HG03469 (cell line): ENCODE results near the gene ASRGL1.

Source experiments
- ATAC-seq: cut with Tn5 transposase; IDR thresholded peaks from one replicate; pipeline ENCODE4 v1.9.1; 2021; ENCODE audit warnings: mild to moderate bottlenecking, moderate library complexity, moderate number of reproducible peaks; ENCODE audit not compliant: unreplicated experiment

Gene ASRGL1

DNA sequence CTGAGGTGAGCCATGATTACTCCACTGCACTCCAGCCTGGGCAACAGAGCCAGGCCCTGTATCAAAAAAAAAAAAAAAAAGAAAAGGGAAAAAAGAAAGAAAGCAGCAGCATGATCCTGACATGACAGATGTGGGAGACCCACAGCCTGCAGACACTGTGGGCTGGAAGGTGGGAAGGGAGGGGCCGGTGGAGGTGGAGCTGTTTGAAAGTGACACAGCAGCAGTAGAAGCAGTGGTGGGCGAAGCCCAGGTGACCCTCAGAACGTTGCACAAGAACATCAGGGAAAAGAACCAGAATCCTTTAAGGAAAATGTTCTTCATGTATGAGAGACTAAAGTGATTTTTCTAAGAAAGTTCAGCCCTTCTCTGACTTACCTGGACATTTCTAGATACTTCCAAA is 55.3 kb downstream of the ASRGL1 start:
- ATAC-seq, result no peak

DNA sequence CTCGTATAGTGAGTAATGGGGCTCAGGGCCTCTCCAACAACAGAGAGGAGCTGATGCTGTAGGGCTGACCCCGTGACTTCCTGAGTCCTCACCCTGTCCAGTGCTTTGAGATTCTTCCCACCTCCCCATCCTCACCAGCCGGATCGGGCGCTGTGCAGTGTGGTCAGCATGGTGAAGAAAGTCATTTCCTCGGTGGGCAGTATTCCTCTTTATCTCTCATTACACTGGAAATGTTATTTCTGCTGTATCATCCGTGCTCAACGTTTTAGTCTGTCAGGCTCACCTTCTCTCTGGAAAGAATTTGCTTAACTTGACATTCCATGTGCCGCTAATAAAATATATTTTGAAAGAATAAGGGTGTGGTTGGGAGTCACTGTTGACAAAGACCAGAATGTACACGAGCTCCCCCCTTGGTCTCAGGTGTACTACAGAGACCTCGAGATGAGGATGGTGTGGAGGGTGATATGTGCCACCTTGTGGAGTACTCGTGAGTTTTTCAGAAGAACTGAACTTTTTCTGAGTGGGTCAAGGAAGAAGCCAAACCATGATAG is 55.9 kb downstream of the ASRGL1 start:
- ATAC-seq, result no peak

DNA sequence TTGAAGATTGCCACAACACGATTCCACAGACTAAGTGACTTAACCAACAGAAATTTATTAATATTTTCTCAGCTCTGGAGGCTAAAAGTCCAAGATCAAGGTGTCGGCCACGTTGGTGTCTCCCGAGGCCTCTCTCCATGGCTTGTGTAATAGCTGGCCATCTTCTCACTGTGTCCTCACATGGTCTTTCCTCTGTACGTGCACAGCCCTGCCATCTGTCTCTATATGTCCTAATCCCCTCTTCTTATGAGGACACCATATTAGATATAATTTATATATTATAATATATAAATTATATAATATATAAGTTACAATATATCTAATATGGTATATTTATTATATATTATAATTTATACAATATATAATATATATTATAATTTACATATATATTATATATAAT is 56.5 kb downstream of the ASRGL1 start:
- no peak for ATAC-seq

DNA sequence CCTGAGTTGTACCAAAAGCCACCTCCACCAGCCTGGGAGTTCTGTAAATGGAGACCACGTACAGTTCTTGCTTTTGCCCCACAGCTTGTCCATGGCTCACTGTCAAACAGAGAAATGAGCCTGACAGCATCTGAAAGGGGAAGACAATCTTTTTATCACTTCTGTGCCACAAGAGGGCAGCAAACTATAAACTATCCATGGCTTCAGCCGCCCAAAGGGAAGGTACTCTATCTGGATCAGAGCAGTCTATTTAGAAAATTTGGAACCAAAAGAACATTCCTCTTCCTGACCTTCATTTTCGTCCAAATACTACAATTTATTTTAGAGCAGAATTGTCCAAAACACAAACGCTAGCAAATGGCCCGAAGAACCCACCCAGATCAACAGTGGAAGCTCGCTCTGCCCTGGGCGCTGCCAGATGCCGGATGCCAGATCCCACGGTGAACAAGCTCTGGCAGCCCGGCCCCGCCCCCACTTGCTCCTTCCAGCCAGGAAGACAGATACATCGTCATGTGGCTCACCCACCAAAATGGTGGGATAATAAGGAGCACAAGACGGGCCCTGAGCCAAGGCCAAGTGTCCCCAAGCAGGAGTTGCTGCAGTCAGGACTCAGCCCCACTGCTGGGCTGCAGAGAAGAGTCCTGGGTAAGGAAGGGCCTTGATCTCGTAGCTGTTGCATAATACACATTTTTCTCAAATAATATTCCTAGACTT is 57.7 kb downstream of the ASRGL1 start:
- ATAC-seq, result no peak

DNA sequence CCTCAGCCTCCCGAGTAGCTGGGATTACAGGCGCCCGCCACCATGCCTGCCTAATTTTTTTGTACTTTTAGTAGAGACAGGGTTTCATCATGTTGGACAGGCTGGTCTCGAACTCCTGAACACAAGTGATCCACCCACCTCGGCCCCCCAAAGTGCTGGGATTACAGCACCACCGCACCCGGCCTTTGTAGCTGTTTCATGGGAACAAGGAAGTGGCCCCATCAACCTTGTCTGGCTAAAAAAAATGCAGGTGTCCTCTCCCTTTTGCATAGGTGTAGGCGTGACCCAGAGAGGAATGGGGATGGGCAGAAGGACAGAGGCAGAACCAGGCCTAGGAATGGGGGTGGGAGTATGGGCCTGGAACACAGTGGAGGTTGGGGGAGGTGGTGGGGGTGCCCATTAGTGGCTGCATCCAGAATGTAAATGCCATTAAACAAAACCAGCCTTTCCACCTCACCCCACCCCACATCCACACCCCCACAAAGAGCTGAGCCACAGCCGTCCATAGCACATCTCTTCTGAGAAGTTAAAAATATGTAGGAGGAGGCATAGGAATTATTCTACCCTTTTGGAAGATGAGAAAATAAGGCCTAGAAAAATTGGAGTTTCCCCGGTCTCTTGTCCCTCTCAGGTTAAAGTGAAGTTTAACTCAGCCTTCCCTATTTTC is 58.8 kb downstream of the ASRGL1 start:
- no peak for ATAC-seq

DNA sequence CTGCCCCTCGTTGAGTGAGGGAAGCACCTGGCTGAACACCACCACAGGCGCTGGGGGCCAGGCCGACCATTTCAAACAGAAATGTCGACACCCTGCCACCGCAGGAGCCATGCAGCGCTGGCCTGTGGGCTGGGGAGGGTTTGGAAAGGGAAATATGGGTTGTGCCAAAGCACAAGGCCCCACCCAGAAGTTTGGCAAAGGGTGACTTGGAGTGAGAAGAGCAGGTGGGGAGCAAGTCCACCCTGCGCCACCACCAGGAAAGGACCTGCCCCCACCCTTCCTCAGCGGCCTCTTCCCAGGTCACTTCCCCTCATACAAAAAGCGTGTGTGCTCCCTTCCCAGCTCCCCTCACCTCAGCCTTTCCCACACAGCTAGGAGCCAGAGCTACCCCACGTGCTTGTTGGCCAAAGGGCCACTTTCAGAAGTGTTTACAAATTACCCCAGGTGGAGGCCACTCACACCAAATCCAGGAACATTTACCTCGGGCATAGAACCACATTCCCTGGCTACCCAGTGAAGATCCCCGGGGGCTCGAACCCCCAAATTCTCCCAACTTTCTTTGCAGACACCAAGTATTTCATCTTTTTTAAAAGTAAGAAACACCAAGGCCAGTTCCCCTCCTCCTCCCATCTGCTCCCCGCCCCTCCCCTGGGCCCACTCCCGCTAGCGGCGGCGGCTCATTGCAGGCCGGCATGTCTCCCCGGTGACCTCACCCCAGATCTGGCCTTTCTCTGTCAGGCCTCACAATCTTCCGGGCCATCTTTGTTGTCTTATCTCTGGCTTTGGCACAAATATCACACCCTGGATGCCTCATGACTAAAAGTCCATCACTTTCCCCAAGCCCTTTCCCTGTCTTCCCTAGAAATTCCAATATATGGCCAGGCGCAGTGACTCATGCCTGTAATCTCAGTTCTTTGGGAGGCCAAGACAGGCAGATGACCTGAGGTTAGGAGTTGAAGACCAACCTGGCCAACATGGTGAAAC is 61.1 kb downstream of the ASRGL1 start:
- ATAC-seq, result no peak

DNA sequence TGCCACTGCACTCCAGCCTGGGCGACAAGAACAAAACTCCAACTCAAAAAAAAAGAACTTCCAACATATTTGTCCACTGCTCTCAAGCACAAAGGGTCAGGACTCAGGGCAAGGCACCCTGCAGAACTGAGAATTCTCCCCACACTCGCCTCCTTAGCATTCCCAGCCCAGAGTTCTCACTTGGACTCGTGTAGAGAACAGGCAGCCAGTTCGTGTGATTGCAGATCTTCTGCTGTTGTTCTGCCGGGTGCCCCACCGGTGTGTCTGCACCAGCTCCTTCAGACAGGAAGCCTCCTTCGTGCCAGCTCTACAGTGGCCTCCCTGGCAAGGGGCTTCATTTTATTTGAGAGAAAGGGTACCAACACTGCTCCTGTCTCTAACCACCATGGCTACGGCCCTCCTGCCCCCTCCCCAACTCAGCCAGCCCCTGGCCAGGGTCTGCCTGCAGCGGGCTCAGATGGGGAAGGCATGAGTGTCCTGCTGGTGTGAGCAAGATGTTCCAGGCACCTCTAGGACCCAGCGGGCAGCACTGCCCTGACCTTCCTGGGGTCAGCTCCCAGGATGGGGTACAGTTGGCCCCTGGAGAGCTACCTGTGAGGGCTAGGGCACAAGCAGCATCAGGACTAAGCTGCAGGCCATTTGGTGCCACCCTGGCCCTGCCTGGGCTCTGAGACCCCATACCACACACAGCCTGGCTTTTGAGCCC is 62.1 kb downstream of the ASRGL1 start:
- no peak for ATAC-seq

DNA sequence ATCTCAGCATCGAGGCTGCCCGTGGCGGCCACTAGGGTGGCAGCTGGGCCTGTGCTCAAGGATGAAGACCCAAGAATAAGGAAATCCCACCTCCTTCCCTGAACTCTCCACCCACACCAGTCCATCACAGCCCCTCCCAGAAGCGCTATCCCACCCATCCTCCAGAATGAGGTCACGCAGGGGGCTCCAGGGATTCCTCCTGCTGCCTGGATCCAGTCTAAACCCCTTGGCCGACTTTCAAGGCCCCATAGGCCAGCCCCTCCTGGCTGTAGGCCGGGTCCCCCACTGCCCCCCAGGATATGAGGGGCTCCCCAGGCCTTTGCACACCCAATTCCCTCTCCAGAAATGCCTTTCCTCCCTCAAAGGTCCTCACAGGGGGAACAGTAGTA is 62.6 kb downstream of the ASRGL1 start:
- ATAC-seq, result no peak

DNA sequence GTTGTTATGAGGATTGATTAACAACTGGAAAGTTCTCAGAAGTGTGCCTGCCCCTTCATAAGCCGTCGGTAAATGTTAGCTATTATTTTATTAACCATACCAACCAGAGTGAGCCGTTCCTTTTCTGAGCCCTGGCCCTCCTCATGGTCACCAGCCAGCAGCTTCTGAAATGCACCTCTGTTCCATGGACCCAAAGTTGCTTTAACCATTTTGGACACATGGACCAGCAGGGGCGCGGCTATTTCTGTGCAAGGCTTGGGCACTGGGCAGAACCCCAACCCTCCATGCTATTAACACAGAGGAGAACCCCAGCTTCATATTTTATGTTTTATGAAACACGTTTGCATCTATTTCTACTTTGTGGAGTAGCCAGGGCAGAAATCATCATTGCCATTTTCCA is 63.0 kb downstream of the ASRGL1 start:
- no peak for ATAC-seq

DNA sequence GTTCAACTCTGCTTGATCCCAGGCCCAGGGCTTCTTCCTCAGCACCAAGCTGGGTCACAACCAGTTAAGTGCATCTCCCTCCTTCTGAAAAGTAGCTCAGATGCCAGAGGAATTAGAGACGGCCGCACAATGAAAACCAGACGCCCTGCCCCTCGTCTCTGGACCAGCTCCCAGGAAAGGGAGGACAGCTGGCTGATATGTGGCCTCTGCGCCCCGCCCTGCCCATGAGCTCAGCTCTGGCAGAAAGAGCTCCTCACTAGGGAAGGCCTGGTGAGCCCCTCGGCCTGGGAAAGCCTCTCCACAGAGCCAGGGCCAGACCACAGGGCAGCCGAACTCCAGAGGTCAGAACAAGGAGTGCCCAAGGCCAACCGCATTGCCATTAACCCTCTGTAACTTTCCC is 63.5 kb downstream of the ASRGL1 start:
- ATAC-seq, result no peak

DNA sequence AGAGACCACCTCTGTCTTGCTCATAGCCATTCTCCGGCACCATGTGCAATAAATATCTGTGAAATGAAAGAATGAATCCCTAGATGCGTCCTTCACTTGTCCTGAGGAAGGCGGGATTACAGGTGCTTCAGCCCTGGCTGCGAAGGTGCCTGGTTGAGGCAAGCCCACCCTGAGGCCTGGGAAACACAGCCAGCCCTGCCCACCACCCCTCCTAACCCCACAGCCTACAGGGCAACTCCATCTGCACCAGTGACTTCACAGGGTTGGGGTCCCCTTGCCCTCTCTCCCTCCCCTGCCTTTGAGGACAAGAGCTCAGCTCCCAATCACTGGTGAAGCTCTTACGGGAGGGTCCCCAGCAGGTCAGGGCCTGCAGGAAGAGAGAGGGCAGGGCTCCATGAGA is 64.1 kb downstream of the ASRGL1 start:
- no peak for ATAC-seq

DNA sequence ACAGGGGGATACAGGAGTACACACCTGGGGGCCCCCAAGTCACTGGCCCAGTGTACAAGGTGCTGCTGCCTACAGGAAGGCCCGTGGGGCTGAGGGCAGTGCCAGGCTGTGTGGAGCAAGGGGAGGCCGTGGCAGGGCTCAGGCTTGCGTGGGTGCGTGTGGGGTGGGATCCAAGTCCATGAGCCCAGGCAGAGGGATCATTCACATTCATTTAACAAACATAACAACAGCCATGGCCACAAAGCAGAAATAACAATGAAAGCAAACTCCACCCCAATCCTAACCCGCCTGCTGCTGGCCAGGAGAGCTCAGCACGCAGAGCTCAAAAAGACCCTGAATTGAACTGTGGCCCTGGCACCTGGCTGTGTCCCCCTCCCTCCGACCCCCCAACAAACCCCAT is 64.6 kb downstream of the ASRGL1 start:
- no peak for ATAC-seq

DNA sequence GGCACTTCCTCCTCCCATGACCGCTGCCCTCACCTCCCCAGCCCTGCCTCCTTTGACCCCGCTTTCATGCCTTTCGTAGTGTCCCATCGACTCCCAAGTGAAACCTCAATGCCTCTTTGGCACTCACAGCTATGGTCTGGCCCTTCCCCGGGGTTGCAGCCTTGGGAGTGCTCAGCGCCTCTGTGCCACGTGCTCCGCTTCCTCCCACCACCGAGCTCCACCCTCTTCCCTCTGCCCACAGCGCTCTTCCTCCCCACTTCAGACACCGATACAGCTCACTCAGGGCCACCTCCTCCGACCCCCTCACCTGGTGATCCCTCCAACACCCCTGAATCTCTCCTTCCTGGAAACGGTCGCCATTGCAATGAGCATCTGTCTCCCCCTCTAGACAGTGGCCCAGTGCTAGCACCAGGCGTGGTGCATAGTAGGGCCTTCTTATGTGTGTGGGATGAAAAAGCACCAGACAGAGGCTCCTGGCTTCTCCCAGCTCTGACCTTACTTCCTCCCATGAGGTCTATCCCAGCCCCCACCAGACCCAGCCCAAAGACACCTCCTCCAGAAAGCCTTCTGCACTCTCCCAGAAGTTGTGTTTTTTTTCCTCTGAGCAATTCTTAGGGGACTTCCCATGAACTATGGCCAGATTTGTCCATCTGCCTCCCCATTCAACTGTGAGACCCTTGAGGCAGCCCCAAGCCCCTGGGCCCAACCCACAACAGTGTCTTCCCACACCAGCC is 65.1 kb downstream of the ASRGL1 start:
- no peak for ATAC-seq

DNA sequence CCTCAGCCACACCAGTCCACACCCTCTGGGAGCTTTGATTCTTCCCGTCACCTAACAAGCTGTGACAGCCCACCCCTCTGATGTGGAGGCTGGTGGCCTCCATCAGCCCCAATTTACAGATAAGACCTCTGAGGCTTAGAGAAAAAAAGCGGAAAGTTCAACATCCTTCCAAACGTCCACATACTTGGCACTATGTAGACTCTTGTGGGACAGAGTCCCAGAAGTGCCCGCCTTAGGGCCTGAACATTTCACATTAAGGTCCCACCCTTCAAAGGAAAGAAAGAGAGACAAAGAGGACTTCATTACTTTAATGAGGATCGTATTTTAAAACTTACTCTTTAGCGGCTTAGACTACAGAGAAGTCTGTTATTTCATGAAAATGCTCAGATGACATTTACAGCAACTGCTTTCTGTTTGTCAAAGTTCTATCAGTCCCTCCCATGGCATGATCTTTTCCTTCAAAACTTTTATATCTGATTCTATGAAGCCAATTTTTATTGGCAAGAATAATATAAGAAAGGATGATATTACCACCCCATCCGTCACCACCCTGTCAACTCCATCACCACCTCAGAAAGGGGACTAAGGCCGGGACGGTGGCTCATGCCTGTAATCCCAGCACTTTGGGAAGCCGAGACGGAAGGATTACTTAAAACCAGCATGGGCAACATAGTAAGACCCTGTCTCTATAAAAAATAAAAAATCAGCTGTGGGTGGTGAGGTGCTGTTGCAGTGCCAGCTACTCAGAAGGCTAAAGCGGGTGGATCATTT is 65.9 kb downstream of the ASRGL1 start:
- ATAC-seq, result no peak

DNA sequence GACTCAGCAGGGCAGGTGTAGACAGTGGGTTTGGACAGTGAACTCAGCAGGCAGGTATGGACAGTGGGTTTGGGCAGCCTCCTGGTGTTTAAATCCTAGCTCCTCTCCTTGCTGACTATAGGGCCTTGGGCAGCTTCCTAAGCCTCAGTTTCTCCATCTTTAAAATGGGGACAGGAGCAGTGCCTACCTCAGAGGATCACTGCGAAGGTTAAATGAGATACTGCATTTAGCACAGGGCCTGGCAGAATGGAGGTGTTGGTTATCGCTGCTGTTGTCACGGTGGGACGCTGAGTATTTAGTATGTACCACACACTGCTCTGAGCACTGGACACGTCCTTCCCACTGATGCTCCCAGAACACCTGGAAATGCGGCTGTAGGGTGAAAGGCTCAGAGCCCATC is 67.2 kb downstream of the ASRGL1 start:
- ATAC-seq, result no peak

DNA sequence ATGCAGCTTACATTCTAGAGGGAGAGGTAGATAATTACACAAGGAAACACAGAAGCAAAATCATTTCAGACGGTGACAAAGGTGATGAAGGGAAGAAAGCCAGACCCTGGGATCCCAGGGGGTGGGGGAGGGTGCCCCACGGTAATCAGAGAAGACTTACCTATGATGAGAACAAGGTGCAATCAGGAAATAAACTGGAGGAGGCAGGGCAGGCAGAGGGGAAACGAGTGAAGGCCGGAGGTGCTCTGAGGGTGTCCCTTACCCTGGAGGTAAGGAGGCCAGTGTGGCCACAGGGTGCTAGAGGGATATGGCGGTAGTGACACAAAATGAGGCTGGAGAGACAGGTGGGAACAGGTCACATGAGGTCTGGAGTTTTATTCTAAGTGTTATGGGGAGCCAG is 67.7 kb downstream of the ASRGL1 start:
- ATAC-seq, result no peak

DNA sequence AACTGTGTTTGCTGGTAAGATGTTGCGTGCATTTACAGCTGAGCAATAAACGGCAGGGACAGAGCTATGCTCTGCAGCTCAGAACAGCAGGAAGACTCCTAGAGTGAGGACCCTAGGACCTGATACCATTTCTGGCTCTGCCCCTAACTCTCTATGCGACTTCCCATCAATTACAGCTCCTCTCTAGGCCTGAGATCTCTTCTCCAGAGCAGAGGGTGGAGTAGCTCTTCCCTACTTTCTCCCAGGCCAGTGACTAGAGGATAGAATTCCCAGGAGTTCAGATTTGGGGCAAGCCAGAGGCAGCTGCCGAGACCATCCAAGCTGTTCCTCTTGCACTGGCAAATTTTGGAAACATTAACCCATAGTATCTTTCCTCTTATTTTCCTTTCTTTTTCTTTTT is 68.8 kb downstream of the ASRGL1 start:
- no peak for ATAC-seq

DNA sequence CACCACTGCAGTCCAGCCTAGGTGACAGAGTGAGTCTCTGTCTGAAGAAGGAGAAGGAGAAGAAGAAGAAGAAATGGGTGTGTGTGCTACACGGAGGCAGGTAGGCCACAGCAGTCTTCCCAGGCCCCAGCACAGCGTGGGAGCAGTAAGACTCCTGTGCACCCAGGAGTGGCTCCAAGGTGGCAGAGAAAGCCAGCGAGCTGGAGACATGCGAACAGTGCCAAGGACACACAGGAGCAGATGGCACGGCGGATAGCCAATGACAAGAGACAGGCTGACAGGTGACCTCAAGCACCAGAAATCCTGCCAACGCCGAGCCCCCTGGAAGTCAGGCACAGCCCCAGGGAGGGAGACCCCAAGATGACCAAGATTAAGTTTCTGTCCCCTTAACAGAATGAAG is 72.6 kb downstream of the ASRGL1 start:
- no peak for ATAC-seq

DNA sequence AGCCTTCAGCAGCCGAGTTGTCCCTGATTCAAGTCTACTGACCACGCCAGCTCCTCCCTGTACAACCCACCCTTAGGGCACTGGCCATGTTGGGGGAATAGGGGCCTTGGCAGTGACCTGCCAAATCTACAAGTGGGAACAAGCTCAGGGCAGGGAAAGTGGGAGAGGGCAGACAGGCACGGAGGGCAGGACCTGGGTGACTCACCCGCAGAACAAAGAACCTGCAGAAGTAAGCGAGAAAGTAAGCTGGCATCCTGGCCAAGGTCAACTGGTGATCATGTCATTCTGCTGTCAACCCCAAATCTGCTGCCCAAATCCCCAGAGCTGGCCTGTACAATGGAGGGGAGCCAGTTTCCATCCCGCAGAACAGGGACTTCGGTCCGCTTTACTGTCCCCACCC is 73.7 kb downstream of the ASRGL1 start:
- ATAC-seq, result no peak
